Activated CD4-positive, alpha-beta T cell treated with anti-CD3 and anti-CD28 coated beads for 24 hours (primary cell): ENCODE measurements around the gene RUFY1.
"Not testable (repeated sequence)": the region's sequence is repeated elsewhere in the genome, so short reads cannot be mapped to it uniquely, and the experiment has no call there.

Experiments
- DNase-seq, 2 donors: peaks; one replicate each; pipeline ENCODE4 v3.0.0-alpha.2; 2020; ENCODE audit warnings: low read depth in 2 of 2

Gene RUFY1

GRCh38 chr5:179536676-179537075, 13.7 kb upstream of the RUFY1 start:
- no peak for DNase-seq

GRCh38 chr5:179542170-179542569, 8.2 kb upstream of the RUFY1 start:
- DNase-seq: no peak

- not testable (repeated sequence) for DNase-seq
These were observed 7.1 kb upstream of the RUFY1 start for GRCh38 chr5:179543275-179543674.

GRCh38 chr5:179553006-179553405, 2.7 kb downstream of the RUFY1 start:
- DNase-seq: no peak

GRCh38 chr5:179553875-179554274, 3.5 kb downstream of the RUFY1 start:
- no peak for DNase-seq

GRCh38 chr5:179554981-179555380, 4.6 kb downstream of the RUFY1 start:
- DNase-seq: no peak

GRCh38 chr5:179558261-179558799, 8.0 kb downstream of the RUFY1 start:
- DNase-seq: not testable (repeated sequence)

- DNase-seq: no peak
These were observed 8.6 kb downstream of the RUFY1 start for GRCh38 chr5:179558932-179559283.

GRCh38 chr5:179559284-179560252, 9.2 kb downstream of the RUFY1 start:
- DNase-seq: peak; percentile 70 to 84

GRCh38 chr5:179564526-179564925, 14.2 kb downstream of the RUFY1 start:
- no peak for DNase-seq

GRCh38 chr5:179568721-179569120, 18.4 kb downstream of the RUFY1 start:
- DNase-seq: no peak

- DNase-seq: no peak
These were observed 22.0 kb downstream of the RUFY1 start for GRCh38 chr5:179572386-179572785.

- DNase-seq: no peak
These were observed 27.1 kb downstream of the RUFY1 start for GRCh38 chr5:179577286-179577960.

- DNase-seq: no peak
These were observed 35.6 kb downstream of the RUFY1 start for GRCh38 chr5:179585941-179586401.

- no peak for DNase-seq
These were observed 37.8 kb downstream of the RUFY1 start for GRCh38 chr5:179588166-179588565.

GRCh38 chr5:179595916-179596315, 45.6 kb downstream of the RUFY1 start:
- no peak for DNase-seq

- no peak for DNase-seq
These were observed 46.1 kb downstream of the RUFY1 start for GRCh38 chr5:179596421-179596820.

- no peak for DNase-seq
These were observed 48.7 kb downstream of the RUFY1 start for GRCh38 chr5:179599100-179599499.

GRCh38 chr5:179599566-179599965, 49.2 kb downstream of the RUFY1 start:
- DNase-seq: no peak

GRCh38 chr5:179599973-179600372, 49.6 kb downstream of the RUFY1 start:
- no peak for DNase-seq

- DNase-seq: no peak
These were observed 51.7 kb downstream of the RUFY1 start for GRCh38 chr5:179601871-179602625.

GRCh38 chr5:179603308-179603707, 53.0 kb downstream of the RUFY1 start:
- no peak for DNase-seq
